GM23248 (cell line): ENCODE results near the gene USP32.
"Not testable (repeated sequence)": the region's sequence is repeated elsewhere in the genome, so short reads cannot be mapped to it uniquely, and the experiment has no call there.

Source experiments
- EZH2 ChIP-seq: fragments of 200-600 bp; sonication (generic); IDR thresholded peaks from 2 replicates; pipeline ENCODE4 v1.6.1; 2018; ENCODE audit warnings: antibody characterized with exemption, mild to moderate bottlenecking; ENCODE audit not compliant: insufficient read depth, poor library complexity, severe bottlenecking
- EZH2phosphoT487 ChIP-seq: fragments of 200-600 bp; sonication (generic); IDR thresholded peaks from 2 replicates; pipeline ENCODE4 v1.6.1; 2018; ENCODE audit warnings: antibody characterized with exemption, moderate library complexity, mild to moderate bottlenecking, low read depth; ENCODE audit not compliant: insufficient read depth

- not testable (repeated sequence) for TF ChIP-seq EZH2, EZH2phosphoT487
Observed at GRCh38 chr17:60430561-60430960, 38.6 kb upstream of the USP32 start.
